NOMO-1 (cell line): ENCODE measurements around the gene KIF1B.

Source experiments
- DNase-seq, 2 experiments: peaks; one replicate each; lab custom pipeline; 2025; ENCODE audit not compliant: unreplicated experiment in 2 of 2; lab: John Stamatoyannopoulos, UW

KIF1B gene, protein sequence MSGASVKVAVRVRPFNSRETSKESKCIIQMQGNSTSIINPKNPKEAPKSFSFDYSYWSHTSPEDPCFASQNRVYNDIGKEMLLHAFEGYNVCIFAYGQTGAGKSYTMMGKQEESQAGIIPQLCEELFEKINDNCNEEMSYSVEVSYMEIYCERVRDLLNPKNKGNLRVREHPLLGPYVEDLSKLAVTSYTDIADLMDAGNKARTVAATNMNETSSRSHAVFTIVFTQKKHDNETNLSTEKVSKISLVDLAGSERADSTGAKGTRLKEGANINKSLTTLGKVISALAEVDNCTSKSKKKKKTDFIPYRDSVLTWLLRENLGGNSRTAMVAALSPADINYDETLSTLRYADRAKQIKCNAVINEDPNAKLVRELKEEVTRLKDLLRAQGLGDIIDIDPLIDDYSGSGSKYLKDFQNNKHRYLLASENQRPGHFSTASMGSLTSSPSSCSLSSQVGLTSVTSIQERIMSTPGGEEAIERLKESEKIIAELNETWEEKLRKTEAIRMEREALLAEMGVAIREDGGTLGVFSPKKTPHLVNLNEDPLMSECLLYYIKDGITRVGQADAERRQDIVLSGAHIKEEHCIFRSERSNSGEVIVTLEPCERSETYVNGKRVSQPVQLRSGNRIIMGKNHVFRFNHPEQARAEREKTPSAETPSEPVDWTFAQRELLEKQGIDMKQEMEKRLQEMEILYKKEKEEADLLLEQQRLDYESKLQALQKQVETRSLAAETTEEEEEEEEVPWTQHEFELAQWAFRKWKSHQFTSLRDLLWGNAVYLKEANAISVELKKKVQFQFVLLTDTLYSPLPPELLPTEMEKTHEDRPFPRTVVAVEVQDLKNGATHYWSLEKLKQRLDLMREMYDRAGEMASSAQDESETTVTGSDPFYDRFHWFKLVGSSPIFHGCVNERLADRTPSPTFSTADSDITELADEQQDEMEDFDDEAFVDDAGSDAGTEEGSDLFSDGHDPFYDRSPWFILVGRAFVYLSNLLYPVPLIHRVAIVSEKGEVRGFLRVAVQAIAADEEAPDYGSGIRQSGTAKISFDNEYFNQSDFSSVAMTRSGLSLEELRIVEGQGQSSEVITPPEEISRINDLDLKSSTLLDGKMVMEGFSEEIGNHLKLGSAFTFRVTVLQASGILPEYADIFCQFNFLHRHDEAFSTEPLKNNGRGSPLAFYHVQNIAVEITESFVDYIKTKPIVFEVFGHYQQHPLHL (N-terminal part only)

DNA sequence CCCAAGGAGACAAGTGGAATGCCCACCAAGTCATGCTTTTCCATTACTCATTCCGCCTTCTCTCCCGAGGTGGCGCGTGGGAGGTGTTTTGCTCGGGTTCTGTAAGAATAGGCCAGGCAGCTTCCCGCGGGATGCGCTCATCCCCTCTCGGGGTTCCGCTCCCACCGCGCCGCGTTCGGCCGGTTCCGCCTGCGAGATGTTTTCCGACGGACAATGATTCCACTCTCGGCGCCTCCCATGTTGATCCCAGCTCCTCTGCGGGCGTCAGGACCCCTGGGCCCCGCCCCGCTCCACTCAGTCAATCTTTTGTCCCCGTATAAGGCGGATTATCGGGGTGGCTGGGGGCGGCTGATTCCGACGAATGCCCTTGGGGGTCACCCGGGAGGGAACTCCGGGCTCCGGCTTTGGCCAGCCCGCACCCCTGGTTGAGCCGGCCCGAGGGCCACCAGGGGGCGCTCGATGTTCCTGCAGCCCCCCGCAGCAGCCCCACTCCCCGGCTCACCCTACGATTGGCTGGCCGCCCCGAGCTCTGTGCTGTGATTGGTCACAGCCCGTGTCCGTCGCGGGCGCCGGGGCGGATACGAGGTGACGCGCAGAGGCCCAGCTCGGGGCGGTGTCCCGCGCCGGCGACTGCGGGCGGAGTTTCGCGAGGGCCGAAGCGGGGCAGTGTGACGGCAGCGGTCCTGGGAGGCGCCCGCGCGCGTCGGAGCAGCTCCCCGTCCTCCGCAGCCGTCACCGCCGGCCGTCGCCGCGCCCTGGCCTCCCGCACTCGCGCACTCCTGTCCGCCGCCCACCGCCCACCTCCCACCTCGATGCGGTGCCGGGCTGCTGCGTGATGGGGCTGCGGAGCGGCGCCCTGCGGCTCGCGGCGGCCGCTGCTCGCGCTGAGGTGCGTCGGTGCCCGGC is at the start of gene KIF1B:
KIF1B (plus strand) TSS at position 666 of the 906 bp plus-strand sequence. CDS start 21,759 bp downstream, outside the sequence.
- peak; percentile 93 to 99 for DNase-seq

DNA sequence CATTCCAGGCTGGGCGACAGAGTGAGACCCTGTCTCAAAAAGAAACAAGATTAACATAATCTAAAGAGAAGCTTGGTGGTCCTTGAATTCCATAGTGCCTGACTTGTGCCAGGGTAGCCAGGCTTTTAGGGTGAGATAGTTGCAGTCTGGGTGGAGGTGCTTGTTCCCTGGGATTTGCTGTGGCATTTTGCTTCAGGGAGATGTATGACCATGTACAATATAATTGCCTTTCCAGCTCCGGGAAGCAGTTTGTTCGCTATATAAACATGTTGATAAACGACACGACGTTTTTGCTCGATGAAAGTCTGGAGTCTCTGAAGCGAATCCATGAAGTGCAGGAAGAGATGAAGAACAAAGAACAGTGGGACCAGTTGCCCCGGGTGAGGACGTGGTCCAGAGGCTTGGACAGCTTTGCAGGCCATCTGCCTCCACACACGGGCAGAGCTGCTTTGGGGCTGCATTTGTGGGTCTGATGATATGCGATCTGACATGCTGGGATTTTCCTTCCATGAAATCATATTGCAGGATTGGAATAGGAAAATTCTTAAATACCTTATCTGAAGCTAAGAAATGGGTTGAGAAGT is 49.4 kb upstream of the KIF1B start:
- no peak for DNase-seq

DNA sequence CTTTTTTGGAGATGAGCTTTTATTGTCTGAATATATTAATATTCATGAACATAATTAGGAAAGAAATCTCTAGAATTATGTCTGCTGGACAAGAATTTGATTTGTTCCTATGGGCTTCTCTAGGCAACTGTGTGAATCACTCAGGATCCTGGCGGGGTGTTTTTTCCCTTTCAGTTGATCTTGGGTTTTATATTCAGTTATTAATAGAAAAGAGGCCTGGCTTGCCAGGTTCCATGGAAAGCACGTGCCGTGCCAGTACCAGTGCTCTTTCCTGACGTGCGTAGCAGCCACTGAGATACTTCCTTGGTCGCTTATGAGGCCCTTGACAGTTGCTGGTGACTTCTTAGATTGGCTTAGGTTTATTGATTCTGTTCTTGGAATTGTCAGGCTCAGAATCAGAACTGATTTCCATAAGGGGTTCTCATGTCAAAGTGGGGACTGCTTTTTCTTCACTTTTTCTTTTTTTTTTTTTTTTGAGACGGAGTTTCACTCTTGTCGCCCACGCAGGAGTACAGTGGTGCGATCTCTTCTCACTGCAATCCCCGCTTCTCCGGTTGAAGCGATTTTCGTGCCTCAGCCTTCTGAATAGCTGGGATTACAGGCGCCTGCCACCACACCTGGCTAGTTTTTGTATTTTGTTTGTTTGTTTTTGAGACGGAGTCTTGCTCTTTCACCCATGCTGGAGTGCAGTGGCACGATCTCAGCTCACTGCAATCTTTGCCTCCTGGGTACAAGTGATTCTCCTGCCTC is 48.7 kb upstream of the KIF1B start:
- DNase-seq: no peak

DNA sequence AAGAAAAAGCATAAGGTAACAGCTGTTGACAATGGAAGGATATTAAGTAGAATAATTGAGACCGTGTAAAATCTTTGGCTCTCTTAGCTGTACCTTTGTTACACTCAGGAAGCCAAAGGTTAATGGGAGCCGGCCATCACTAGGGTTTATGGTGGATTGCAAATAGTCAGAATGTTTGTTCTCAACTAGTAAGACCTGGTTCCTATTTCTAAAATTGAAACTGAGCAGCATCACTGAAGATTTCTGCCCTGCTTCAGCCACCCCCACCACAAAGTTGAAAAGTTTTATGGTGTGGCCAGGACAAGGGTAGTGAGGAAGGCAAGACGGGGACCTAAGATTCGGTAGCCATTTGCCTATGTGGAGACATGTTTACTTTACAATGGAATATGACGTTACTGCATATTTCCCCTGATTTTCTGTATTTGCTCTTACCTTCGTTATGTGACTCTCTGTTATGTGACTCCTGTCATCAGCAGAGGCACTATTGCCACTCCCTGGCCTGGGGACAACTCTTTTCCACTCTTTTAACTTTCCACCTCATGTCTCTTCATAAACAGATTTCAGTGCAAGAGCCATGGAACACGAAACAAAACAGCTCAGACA is 41.4 kb upstream of the KIF1B start:
- peak in 1 of 2 experiments; percentile 5 for DNase-seq

DNA sequence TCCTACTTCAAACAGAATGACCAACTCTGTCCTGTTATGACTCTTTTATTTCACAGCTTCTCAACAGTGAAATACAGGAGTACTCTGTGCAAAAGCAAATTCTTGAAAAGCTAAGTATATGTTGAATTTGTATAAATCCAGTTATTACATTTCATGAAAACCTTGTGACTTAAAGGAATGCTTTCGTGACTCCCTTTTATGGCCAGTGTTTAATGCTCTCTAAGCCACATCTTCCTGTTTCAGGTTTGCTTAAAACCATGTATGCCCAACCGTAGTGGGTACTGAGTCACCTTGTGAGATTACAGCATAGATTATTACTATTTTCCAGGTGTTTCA is 40.2 kb upstream of the KIF1B start:
- peak; percentile 63 to 87 for DNase-seq

DNA sequence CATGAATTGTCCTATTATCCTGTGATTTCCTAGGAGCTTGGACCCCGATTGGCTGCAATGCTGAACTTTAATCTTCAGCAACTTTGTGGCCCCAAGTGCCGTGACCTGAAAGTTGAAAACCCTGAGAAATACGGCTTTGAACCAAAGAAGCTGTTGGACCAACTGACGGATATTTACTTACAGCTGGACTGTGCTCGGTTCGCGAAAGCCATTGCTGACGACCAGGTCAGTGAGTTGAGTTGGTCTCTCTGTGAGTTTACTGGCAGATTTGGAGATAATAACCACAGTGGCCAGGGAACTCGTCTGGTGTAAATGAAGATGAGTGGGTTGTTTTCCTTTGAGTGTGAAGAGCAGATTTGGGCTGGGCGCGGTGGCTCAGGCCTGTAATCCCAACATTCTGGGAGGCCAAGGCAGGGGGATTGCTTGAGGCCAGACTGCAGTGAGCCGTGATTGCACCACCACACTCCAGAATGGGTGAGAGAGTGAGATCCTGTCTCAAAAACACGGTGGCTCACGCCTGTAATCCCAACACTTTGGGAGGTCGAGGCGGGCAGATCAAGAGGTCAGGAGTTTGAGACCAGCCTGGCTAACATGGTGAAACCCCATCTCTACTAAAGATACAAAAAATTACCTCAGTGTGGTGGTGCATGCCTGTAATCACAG is 39.1 kb upstream of the KIF1B start:
- no peak for DNase-seq

DNA sequence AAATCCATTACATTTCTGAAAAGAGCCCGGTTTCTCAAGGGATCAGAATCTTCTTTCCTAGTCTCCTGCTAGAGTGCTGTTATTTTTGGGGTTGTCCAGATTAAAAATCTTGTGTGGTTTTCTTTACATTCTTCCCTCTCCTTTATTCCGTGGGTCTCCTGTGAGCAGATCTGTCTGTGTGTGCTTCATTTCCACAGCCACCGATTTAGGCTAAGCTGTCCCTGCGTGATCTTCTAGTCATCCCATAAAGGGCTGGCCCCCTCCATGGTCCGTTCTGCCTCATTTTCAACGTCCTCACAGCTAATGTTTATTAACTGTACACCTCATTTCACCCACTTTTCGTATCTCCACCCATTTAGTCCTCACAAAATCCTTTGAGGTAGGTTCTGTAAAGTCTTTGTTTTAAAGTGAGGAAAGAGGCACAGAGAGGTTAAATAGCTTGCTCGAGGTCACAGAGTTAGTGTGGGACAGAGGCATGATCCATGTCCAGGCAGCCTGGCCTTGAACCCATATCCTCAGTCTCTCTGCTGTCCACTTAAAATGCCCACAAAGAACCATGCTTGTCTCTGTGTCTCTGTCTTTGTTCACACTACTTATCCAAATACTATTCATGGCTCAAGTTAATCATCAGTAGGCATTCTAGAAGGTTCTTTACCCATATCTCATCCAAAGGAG is 38.2 kb upstream of the KIF1B start:
- no peak for DNase-seq

DNA sequence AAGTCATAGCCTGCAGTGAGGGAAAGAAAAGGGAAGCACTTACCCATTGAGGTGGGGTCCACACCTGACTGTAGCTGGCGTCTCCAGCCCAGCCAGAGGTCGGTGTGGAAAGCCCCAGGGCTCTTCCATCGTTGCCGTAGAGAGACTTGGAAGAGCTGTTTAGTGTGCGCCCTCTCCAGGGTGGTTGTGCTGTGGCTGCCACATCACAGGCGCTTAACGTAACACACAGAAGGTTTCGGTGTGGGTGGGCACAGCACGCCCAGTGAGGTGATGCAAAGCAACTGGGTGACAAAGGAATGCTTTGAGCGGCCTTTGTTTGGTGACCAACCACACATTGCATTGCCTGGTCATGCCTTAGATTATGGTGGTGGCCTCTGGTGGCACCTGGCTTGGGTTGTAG is 36.8 kb upstream of the KIF1B start:
- DNase-seq: no peak

DNA sequence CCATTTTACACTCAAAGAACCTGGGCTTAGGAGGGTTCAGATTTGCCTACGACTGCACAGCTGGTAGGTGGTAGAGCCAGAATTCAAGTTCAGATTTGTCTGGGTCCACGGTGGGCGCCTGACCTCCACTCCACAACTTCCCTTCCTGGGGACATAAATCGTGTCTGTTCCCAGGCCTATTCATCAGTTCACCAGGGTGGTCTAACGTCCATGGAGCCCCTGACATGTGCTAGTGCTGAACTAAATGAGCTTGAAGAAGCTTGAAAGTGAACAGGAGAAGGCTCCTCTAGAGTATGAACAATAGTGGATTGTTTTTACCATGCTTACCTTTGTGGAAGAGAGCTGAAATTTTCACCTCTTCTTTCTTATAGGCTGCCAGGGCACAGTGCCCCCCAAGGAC is 32.5 kb upstream of the KIF1B start:
- no peak for DNase-seq

DNA sequence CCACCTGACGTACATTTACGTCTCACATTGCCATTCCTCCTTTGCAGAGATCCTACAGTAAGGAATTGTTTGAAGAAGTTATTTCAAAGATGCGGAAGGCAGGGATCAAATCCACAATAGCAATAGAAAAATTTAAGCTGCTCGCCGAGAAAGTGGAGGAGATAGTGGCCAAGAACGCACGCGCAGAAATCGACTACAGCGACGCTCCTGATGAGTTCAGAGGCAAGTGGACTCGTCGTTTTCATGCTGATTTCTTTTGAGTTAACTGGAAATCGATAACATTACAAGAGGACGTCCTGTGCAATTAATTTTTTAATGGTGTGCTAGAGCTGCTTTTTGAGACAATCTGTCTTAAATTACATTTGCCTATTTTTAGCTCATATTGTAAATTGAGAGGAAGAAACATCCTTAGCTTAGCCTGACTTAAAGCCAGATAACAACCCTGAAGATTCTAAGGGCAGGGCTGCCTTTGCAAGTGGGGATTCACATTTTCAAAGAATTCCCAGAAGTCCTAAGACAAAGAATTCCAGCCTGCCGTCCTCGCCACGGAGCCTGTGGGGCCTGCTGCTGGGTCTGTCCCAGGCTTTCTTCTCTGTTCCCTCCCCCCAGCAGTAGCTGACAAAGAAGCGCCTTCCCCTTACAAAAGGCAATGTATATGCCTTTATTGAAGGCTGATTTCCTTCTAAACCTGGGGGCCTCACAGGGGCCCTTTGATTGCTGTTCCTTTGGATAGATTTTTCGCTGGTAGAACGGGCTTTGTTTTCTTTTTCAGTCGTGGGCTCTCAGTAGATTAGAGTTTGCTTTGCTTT is 31.6 kb upstream of the KIF1B start:
- no peak for DNase-seq

DNA sequence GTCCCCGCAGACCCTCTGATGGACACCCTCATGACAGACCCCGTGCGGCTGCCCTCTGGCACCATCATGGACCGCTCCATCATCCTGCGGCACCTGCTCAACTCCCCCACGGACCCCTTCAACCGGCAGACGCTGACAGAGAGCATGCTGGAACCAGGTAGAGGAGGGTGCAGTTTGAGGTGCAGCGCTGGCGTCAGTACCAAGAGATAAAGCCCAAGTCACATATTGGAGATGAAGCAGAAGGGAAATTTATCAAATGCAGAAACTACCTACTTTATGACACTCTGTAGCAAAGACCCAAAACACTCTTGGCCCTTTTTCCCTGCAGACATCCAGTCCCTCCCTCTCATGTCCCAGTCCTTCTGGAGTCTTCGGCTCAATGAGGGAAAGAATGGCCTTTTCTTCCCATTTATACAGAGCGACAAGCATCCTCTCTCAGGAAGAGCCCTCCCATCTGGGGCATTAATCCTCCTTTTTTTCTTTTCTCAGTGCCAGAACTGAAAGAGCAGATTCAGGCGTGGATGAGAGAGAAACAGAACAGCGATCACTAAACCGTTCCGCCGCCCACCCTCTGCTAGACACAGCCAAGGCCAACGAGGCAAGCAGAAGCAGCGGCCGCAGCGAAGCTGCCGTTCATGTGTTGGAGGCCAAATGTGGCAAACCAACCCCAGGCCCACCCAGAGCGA is 30.8 kb upstream of the KIF1B start:
- DNase-seq: no peak

DNA sequence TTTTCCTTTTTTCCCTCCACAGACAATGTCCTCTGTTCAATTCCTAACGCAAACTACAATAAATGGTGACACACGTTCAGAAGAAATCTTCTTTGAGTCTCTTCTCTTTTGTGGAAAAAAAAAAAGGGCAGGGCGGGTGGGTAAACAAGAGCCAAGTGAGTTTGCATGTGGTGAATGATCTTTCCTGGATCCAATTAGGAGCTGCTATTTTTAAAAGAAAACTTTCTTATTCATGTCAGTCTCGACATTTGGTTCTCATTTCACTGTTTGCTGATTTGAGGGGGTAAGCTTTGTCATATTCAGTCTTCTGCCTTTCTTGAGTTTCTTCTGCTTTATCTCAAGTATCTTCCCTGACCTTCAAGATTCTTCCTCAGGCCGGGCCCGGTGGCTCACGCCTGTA is 29.2 kb upstream of the KIF1B start:
- DNase-seq: no peak

DNA sequence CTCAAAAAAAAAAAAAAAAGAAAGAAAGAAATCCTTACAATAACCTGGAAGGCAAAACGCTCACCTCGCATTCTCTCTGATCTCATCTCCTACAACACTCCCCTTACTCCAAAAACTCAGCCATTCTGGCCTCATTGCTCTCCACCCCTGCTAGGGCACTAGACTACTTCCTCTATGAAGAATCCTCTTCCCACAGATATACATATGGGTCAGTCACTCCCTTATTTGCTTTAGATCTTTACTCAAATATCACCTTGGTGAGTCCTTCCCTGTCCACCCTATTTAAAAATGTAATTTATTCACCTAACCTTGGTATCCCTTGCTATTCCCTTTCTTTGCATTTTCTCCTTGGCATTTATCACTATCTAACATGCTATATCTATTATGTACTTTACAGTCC is 24.6 kb upstream of the KIF1B start:
- no peak for DNase-seq

DNA sequence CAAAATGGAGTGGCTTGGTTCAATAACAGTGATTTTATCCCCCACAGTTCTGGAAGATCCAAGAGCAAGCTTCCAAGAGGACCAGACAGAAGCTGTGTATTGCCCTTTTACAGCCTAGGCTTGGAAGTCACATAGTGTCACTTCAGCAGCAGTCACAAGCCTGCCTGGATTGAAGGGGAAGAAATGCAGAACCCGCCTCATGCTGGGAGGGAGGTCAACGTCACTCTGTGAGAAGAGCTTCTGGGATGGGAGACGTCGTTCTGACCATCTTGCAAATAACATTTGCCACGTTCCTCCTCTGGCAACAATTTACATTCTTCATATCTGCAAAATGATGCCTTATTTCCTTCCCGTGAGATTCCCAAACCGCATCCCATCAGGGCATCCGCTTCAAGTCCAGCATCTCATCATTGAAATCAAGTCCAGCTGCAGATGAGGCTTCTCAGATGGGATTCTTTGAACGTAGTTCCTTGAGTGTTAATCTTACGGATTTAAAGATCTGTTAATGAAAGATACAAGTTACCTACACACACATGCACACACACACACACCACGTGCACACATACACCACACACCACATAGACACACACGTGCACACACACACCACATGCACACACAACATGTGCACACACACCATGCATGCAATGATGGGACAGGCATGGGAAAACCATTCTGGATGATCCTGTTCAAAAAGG is 23.9 kb upstream of the KIF1B start:
- DNase-seq: no peak

DNA sequence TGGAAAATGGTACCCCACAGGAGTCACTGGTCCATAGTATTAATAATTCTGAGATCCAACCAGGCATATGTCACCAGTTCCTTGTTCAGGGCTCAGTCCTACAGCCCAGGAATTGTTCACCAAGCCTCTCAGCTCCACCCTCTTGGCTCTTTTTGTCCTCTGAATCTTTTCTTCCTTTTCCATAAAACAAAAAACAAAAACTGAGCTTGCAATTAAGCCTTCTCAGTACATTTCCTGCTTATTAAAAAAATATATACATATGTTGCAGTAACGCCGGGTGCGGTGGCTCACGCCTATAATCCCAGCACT is 23.4 kb upstream of the KIF1B start:
- peak; percentile 21 to 41 for DNase-seq

DNA sequence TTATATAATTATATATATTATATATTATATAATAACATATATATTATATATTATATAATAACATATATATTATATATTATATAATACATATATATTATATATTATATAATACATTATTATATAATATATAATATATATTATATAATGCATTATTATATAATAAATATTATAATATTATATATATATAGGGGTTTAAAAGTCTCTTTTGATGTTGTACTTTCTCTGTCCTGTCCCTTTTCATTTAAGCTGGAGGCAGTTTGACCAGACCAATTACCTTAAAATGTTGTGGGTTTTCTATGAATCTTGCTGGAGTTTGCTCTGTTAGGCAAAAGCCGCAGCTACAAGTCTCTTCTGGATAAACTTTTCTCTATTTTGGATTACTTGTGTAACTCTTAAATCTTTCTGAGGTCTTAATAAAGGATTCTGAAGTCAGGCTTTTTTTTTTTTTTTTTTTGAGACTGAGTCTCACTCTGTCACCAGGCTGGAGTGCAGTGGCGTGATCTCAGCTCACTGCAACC is 22.2 kb upstream of the KIF1B start:
- peak in 1 of 2 experiments; percentile 59 for DNase-seq
